Astrocyte of the hippocampus (primary cell): ENCODE measurements around the gene FKBP2.

ENCODE experiments used
- DNase-seq: peaks from one replicate; pipeline ENCODE4 v3.0.0; 2011; ENCODE audit warnings: low read depth, low spot score

FKBP2 gene

DNA sequence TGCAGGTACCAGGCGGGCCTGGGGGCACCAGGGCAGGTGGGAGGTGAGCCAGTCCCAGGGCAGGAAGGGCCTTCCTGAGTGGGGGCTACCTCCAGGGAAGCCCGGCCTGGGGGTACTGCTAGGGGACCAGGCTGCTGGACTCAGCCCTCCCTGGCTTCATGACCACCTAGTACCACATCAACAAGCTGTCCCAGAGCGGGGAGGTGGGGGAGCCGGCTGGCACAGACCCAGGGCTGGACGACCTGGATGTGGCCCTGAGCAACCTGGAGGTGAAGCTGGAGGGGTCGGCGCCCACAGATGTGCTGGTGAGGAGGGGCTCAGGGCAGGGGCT is 21.6 kb upstream of the FKBP2 start:
- no peak for DNase-seq

DNA sequence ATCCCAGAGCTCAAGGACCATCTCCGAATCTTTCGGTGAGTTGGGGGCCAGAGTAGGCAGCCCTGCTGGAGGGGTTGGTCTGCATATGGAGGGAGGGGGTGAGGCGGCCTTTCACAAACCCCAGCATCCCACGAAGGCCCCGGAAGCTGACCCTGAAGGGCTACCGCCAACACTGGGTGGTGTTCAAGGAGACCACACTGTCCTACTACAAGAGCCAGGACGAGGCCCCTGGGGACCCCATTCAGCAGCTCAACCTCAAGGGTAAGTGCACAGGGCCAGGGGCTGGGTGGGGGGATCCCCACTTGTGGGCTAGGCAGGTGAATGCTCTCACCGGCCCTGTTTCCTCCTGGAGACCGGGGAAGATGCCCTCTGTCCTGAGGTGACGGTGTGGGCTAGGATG is 21.1 kb upstream of the FKBP2 start:
- no peak for DNase-seq

DNA sequence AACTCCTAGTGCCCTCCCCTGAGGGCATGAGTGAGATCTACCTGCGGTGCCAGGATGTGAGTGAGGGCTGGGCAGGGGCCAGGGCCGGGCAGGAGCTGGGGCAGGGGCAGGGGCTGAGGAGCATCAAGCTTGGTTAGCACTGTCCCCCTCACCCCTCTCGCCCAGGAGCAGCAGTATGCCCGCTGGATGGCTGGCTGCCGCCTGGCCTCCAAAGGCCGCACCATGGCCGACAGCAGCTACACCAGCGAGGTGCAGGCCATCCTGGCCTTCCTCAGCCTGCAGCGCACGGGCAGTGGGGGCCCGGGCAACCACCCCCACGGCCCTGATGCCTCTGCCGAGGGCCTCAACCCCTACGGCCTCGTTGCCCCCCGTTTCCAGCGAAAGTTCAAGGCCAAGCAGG is 20.6 kb upstream of the FKBP2 start:
- no peak for DNase-seq

DNA sequence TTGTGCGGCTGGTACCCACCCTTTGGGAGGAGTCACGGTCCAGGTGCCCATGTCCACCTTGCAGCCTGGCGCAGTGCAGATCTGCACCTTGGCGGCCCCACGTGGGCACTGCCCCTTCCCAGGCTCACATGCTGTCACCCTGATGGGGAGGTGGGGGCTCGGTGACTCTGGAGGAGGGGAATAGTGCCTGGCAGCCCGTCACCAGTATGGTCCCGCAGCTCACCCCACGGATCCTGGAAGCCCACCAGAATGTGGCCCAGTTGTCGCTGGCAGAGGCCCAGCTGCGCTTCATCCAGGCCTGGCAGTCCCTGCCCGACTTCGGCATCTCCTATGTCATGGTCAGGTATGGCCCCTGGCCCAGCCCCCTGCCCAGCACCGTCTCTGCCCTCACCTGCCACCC is 20.1 kb upstream of the FKBP2 start:
- DNase-seq = no peak

DNA sequence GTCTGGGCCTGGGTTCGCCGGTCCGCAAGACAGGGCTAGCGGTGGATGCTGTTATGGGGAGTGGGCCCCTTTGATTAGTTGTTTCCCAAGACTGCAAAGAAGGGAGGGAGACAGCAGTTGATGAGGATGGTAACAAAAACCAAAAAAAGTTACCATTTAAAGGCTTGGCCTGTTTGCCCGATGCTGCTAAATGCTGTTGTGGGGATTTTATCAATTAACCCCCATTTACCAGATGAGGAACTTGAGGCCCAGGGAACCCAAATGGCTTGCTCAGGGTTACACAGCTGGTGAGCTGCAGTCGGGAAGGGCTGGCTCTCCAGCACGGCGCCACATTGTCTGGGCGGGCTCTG is 18.3 kb upstream of the FKBP2 start:
- no peak for DNase-seq

DNA sequence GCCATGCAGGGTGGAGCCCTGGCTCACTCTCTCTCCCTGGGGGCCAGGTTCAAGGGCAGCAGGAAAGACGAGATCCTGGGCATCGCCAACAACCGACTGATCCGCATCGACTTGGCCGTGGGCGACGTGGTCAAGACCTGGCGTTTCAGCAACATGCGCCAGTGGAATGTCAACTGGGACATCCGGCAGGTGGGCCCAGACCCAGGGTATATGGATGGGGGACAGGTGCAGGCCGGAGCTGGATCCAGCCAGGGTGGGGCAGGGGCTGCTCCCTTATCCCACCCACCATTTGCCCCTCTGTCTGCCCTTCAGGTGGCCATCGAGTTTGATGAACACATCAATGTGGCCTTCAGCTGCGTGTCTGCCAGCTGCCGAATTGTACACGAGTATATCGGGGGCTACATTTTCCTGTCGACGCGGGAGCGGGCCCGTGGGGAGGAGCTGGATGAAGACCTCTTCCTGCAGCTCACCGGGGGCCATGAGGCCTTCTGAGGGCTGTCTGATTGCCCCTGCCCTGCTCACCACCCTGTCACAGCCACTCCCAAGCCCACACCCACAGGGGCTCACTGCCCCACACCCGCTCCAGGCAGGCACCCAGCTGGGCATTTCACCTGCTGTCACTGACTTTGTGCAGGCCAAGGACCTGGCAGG is 17.8 kb upstream of the FKBP2 start:
- DNase-seq = no peak

DNA sequence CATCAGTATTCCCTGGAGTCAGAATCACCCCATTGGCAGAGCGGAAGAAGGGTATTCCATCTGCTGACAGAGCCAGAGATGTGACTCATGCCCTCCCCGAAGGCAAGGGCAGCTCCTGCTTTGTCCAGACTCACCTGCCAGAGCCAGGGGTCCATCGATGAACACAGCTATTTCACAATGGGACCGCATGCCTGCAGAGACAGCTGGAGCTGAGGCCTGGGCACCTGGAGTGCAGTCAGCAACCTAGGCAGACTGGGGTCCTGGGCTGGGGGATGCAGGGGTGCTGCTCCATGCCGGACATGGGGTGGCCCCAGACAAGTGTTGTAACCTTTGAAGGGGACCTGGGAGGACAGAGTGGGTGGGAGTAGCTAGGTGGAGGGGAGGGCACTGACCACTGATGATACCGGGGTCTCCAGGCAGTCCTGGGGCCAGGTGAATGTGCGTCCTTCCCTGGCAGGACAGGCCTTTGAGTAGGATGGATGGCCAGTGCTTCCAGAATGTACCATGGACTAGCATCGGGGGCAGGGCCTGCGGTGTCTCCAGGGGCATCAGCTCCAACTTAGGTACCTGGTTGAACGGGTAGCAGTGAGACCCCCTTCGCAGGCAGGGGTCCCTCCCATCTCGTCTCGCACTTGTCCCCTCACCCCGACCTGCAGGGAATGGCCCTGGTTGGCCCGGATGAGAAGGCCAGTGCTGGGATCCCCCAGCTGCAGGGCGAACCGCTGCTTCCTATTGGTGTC is 16.6 kb upstream of the FKBP2 start:
- DNase-seq = peak; percentile 31

DNA sequence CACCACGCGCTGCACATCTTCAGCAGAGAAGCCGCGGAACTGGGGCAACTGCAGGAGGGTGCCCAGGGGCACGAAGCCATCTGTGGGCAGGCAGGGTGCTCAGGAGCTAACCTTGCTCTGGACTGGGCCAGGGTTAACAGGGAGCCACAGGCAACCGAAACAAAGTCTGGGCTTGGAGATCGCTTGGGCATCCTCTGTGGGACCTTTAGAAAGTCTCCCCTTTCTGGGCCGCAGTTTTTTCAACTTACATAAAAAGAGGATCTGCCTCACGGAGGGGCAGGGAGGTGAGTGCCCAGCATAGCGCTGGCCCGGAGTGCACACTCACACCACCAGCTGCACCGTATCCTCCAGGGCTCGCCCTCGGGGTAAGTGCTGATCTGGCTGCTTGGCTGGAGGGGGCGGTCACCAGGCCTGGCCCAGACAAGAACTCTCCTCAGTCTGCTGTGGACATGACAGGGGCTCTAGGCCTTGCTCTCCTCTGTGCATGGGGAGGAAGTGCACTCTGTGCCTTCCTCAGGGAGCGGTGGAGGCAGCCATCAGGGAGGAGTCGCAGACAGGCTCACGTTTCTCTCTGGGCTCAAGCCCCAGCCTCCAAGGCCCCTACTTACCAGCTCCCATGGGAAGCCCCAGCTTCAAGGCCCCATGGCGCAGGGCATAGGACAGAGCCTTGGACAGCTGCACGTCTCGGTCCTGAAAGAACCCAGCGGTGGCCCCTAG is 15.8 kb upstream of the FKBP2 start:
- no peak for DNase-seq

DNA sequence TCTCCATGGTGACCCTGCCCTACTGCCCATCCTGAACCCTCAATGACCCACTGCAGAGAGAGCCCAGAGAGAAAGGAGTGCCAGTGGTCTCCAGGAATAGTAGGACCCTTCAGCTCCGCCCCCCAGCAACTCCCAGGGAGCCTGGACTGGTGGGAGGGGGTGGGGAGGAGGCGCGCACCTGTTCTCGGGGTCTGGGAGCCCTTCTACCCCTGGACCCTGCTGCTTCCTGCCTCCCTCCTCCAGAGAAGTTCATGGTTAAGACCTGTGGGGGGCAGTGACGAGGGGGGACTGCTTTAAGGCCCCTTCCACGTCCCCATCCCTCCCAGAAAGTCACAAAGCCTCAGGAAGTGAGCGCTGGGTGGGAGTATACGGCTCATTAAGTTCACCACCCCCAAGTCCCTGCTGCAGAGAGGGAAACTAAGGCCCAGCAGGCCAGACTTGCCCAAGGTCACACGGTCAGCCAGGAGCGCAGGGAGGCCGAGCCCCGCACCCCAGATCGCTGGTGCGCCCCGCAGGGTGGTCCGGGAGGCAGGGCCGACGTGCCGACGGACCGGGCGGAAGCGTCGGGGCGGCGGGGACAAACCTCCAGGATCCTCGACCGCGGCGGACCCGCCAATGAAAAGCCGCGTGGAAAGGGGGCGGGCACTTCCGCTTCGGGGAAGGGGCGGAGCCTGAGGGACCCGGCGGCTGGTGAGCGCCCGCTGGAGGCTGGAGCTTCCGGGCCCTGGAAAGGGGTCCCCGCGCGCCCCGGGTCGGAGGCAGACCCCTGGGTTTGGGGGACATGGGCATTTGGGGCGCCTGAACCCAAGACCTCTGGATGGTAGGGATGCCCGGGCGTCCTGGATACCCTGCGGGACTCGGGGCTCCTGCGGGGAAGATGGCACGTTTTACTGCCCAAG is 15.0 kb upstream of the FKBP2 start, which contains the start of the genes NUDT22 and TRPT1:
TSS of gene NUDT22 (plus strand) at position 667 of the 899 bp plus-strand sequence. CDS start 379 bp downstream, outside the sequence.
TSS of gene TRPT1 (minus strand) at position 579 of the 899 bp plus-strand sequence. CDS start at position 253, 326 bp downstream.
- peak; percentile 93 for DNase-seq

DNA sequence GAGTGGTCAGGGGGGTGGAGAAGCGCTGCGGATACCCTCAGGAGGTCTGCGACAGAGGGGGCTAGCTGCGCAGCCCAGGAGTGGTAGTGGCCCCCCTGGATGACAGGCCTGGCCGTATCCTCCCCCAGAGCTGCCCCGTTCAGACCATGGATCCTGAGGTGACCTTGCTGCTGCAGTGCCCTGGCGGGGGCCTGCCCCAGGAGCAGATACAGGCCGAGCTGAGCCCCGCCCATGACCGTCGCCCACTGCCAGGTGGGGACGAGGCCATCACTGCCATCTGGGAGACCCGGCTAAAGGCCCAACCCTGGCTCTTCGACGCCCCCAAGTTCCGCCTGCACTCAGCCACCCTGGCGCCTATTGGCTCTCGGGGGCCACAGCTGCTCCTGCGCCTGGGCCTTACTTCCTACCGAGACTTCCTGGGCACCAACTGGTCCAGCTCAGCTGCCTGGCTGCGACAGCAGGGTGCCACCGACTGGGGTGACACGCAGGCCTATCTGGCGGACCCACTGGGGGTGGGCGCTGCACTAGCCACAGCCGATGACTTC is 14.3 kb upstream of the FKBP2 start:
- DNase-seq = no peak

DNA sequence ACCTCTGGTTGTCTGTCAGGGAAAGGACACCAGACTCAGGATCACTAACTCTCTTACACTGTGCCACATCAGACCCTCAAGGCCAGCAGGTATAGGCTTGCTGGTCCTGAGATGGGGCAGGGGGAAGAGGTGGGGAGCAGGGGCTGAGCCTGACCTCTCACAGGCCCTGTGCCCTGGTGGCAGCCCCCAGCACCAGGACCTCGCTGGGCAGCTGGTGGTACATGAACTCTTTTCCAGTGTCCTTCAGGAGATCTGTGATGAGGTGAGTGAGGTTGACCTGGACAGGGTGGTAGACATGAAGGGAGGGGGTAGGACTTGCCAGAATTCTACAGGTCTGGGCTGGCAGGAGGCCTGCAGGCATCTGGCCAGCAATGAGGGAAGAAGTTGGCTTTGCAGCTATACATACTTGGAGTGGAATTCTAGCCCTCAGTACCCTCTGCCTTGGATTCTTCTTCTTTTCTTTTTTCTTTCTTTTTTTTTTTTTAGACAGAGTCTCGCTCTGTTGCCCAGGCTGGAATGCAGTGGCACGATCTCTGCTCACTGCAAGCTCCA is 13.4 kb upstream of the FKBP2 start:
- DNase-seq = no peak

DNA sequence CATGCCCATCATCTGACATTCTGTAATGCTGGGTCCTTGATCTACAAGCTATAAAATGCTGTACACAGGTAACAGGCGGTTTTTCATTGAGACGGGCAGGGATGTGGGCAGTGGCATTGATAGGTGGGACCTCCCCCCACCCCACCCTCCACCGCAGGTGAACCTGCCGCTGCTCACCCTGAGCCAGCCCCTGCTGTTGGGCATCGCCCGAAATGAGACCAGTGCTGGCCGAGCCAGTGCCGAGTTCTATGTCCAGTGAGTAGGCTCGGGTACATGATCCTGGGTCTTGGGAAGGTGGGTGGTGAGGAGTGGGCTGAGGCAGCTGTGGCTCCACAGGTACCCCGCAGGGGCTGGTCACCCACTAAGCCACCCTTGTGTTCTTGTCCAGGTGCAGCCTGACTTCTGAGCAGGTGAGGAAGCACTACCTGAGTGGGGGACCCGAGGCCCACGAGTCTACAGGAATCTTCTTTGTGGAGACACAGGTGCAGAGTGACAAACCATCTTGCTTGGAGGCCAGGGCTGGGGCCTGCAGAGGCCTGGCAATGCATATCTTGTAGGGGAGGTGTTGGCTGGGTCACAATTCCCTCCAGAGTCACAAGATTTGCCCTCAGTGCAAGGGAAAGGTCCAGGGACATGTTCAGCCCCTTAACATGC is 11.7 kb upstream of the FKBP2 start:
- DNase-seq = no peak

DNA sequence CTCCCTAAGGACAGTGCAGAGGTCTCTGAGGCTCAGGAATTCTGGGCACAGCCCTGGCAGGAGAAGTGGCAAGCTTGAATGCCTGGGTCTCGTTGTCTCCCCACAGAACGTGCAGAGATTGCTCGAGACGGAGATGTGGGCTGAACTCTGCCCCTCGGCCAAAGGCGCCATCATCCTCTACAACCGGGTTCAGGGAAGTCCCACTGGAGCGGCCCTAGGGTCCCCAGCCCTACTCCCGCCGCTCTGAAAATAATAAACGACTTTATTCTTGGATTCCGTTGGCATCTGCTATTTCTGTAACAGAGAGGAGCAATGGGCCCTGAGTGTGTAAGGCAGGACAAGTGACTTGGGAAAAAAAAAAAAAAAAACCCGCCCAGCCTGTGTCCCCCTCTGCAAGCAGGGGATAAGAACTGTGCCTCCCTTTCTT is 11.1 kb upstream of the FKBP2 start:
- no peak for DNase-seq

DNA sequence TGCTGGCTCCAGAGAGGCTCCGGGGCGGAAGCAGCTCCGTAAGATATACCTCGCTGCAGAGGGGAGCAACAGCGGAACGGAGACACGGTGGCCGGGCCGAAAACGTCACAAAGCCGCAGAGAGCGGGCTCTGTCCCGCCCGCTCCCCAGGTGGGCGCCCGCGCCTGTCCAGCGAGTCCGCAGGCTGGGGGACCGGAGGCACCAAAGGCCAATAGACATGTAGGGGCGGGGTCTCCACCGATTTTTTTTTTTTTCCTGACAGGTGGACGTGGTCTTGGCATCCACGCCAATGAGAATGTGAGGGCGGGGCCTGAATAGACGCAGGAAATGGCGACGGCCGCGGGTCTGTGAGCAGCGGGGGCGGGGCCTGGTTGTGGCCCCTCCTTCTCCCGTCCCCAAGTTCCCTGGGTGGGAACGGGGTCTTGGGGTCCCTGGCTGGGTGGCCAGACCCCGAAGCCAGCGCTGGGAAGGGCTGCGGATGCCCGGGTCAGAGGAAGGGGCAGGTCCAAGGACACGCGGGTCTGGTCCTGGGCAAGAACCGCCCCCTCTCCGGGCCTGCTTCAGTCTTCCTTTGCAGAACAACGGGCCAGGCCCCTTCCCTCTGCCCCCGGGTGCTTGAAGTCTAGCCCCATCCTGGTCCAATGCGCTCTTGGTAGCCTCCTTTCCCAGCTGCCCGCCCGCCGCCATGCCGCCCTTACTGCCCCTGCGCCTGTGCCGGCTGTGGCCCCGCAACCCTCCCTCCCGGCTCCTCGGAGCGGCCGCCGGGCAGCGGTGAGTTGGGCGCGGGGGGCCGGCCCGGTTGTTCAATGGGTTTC is 10.5 kb upstream of the FKBP2 start, which contains the start of gene DNAJC4:
TSS of gene DNAJC4 (plus strand) at position 378 of the 814 bp plus-strand sequence. CDS start at position 685, 307 bp downstream.
- DNase-seq = peak; percentile 96

DNA sequence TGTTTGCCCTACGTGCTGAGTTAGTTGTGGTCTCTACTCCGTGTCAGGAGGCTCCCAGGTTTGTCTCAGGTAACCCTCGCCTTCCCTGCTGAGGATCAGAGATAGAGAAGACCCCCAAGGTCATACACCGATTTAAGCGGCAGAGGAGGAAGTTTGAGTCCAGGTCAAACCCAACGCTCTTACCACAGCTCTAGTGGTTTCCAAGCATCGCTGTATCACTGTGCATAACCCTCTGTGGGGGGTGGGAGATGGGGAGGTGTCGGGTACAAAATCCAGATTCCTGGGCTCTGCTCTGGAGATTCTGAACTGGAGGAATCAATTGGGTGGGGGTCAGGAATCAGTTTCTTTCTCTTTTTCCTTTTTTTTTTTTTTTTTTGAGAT is 9.9 kb upstream of the FKBP2 start:
- no peak for DNase-seq

DNA sequence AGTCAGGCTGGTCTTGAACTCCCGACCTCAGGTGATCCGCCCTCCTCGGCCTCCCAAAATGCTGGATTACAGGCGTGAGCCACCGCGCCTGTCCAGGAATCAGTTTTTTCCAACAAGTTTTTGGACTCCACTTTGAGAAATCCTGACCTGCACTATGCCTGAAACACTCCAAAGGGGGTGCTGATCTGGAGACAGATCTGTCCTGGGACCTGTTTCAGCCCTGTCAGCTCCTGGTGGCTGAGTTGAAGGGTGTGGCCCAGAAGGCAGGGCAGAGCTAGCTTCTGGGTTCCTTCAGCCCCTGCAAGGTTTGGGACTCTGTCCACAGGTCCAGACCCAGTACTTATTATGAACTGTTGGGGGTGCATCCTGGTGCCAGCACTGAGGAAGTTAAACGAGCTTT is 9.3 kb upstream of the FKBP2 start:
- DNase-seq = no peak

DNA sequence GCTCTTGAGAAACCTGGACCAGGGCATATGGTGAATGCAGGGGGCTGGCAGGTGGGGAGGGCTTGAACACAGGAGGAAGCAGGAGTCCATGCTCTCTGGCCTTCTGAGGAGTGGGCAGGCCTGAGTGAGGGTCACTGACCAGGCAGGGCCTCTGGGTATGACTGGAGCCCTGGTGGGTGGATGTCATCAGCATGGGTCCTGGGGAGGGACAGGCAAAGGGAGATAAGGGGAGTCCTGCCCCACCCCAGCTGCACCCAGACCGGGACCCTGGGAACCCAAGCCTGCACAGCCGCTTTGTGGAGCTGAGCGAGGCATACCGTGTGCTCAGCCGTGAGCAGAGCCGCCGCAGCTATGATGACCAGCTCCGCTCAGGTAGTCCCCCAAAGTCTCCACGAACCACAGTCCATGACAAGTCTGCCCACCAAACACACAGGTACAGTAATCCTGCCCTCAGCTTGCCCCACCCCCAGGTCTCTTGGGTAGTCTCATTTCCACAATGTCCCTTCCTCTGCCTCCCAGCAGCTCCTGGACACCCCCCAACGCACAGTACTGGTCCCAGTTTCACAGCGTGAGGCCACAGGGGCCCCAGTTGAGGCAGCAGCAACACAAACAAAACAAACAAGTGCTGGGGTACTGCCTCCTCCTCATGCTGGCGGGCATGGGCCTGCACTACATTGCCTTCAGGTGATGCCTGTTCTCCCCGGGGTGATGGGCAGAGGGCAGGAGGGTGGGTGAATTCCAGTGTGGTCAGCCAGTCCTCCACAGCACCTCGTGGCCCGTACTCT is 8.5 kb upstream of the FKBP2 start:
- DNase-seq = no peak

DNA sequence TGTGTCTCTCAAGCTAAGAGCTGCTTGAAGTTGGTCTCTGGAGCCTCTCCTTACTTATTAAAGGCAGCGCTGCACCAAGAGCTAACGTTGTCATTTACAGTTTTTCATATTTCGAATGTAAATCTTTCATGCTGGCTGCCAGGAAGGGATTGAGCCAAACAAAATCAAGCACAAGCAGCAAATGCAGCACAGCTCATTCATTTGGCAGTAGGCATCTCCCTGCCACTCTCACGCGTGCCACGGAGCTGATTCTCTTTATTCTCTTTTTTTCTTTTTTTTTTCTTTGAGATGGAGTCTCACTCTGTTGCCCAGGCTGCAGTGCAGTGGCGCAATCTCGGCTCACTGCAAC is 8.0 kb upstream of the FKBP2 start:
- no peak for DNase-seq
